Ovary (tissue), 9 donors: ENCODE data around the gene FBXW5. TPM values are rescaled to one million over a fixed set of nuclear protein-coding genes. Genes with fewer than 3 reads are reported as not detected.

Source experiments
- DNase-seq, 5 donors: peaks; one replicate each; pipeline ENCODE4 v3.0.0-alpha.2; 2019 to 2020
- H3K27ac ChIP-seq, 2 donors: fragments of 200-600 bp; one replicate each; pipeline versions ENCODE4 v1.5.1 to v1.8.0; 2019 to 2022
- H3K27me3 ChIP-seq: fragments of 200-600 bp; one replicate; pipeline ENCODE4 v1.8.0; 2022
- H3K36me3 ChIP-seq: fragments of 200-600 bp; sonication (generic); one replicate; pipeline ENCODE4 v1.5.1; 2019
- H3K4me1 ChIP-seq: one replicate; pipeline ENCODE4 v1.8.1; 2013; ENCODE audit warnings: mild to moderate bottlenecking, moderate library complexity; ENCODE audit not compliant: insufficient read depth
- H3K4me3 ChIP-seq: fragments of 200-600 bp; sonication (generic); one replicate; pipeline ENCODE4 v1.5.1; 2017
- H3K9me3 ChIP-seq, 2 donors: fragments of 200-600 bp in 1 of 2; sonication (generic) in 1 of 2; one replicate each; pipeline versions ENCODE4 v1.5.1 to v1.8.1; 2013 to 2019; ENCODE audit warnings: mild to moderate bottlenecking in 1 of 2, moderate library complexity in 1 of 2
- CTCF ChIP-seq, 3 donors: fragments of 450-650 bp in 2 of 3; fragments of 200-600 bp in 1 of 3; IDR thresholded peaks; one replicate each; pipeline versions ENCODE4 v1.5.1 to v1.8.0; 2016 to 2022; ENCODE audit warnings: antibody characterized with exemption in 3 of 3, mild to moderate bottlenecking in 1 of 3
- EP300 ChIP-seq: sonication (generic); formaldehyde crosslinking; IDR thresholded peaks from one replicate; pipeline ENCODE4 v1.6.1; 2017; ENCODE audit warnings: antibody characterized with exemption
- POLR2A ChIP-seq: fragments of 450-650 bp; IDR thresholded peaks from one replicate; pipeline ENCODE4 v1.6.1; 2017; ENCODE audit warnings: antibody characterized with exemption, mild to moderate bottlenecking, moderate library complexity
- WGBS, 3 donors: extraction: QIAGEN DNeasy Blood & Tissue Kit in 1 of 3; methylation state at CpG; one replicate each; pipeline versions ENCODE4 v1.1.5 to v1.1.7; 2013 to 2017; 5-methylcytosine and 5-hydroxymethylcytosine counted together
- intact Hi-C, 4 donors: fragments of 100-400 bp; cut with DNase I; formaldehyde crosslinking; loops; one replicate each; pipeline versions ENCODE4 v1.11.0 to v1.15.1; 2022 to 2023
- polyA plus RNA-seq, 2 donors: library from polyadenylated mRNA; stranded (reverse); fragments of 200-250 nt in 1 of 2; fragments of 350-450 nt in 1 of 2; fragmentation: Illumina TruSeq in 1 of 2; extraction: RNeasy Lipid Tissue Mini Kit (QIAGEN cat#74804) in 1 of 2; gene quantifications; one replicate each; pipeline ENCODE4 v1.2.3, GENCODE V29; 2013 to 2014
- total RNA-seq, 7 donors: library from RNA; depleted of rRNA in 2 of 7; stranded (reverse); fragments of >200 nt in 2 of 7; fragmentation: NEBNext Ultra II Directional in 3 of 7; extraction: Animal tissue kit (Norgen Biotek cat#: 25700) in 3 of 7; gene quantifications; one replicate each; pipeline versions ENCODE4 v1.1.0 to v1.2.4, GENCODE V29; 2016 to 2023
- donor health status: DM: no; HTN: no; CAD: no; lungs with moderate emphysema.
- donor health status: DM: no; HTN: no; CAD: no.
- donor health status: Bipolar disorder and iron deficiency.
- donor health status: DM: yes; HTN: yes; CAD: no.
- donor health status: DM: no; HTN: no; CAD: no.
- donor health status: DM: yes; HTN: yes; CAD: no.

The FBXW5 gene
- total and polyA plus RNA-seq, 9 donors = 2.2 to 75.5 (median 60.5) TPM

GRCh38 chr9:136910901-136911245 lies 33.7 kb downstream of the FBXW5 start:
- intact Hi-C loops = no loop called here
- TF ChIP-seq EP300 (no peak), POLR2A (no peak), CTCF (IDR thresholded peaks at IDR 0.05) (no peak)
- WGBS, 3 donors = 88 to 89% (median 88%) methylated on average over 12 of the region's 12 CpGs
- Histone ChIP-seq H3K9me3 (no peaks in the 10 kb centered on the region), H3K4me3 (no peak overlapping the region), H3K4me1 (no peaks in the 10 kb centered on the region), H3K36me3 (no peaks in the 10 kb centered on the region), H3K27me3 (no peaks in the 10 kb centered on the region), H3K27ac (no peak overlapping the region)
- DNase-seq = no peak

- intact Hi-C loops = no loop called here
- H3K9me3 ChIP-seq = no peaks in the 10 kb centered on the region
- 86 to 95% (median 92%) methylated on average over 12 of the region's 12 CpGs for WGBS, 3 donors
- H3K27ac ChIP-seq = no peak overlapping the region
- no peak for TF ChIP-seq POLR2A
- TF ChIP-seq CTCF (IDR thresholded peaks at IDR 0.05) = no peak
- no peak for TF ChIP-seq EP300
- no peaks in the 10 kb centered on the region for H3K36me3 ChIP-seq
- no peak for DNase-seq
- no peaks in the 10 kb centered on the region for H3K27me3 ChIP-seq
- H3K4me1 ChIP-seq = no peaks in the 10 kb centered on the region
- no peak overlapping the region for H3K4me3 ChIP-seq
Measured at GRCh38 chr9:136910197-136910900, 34.2 kb downstream of the FBXW5 start.

GRCh38 chr9:136907011-136907914 lies 37.3 kb downstream of the FBXW5 start:
- Histone ChIP-seq H3K27me3 (no peaks in the 10 kb centered on the region), H3K27ac (no peak overlapping the region), H3K4me3 (no peak overlapping the region), H3K4me1 (no peaks in the 10 kb centered on the region), H3K9me3 (no peaks in the 10 kb centered on the region), H3K36me3 (no peaks in the 10 kb centered on the region)
- DNase-seq = no peak
- intact Hi-C loops = no loop called here
- TF ChIP-seq EP300 (no peak), POLR2A (no peak), CTCF (IDR thresholded peaks at IDR 0.05) (no peak)
- WGBS, 3 donors = 92 to 95% (median 93%) methylated on average over 29 of the region's 29 CpGs

- DNase-seq = no peak
- H3K4me1 ChIP-seq = peaks cover 4% of the 10 kb centered on the region
- WGBS, 3 donors = 62 to 70% (median 69%) methylated on average over 4 of the region's 4 CpGs
- no peaks in the 10 kb centered on the region for H3K27me3 ChIP-seq
- H3K36me3 ChIP-seq = no peaks in the 10 kb centered on the region
- no peak for TF ChIP-seq CTCF (IDR thresholded peaks at IDR 0.05)
- TF ChIP-seq POLR2A = no peak
- no peak for TF ChIP-seq EP300
- H3K4me3 ChIP-seq = no peak overlapping the region
- H3K9me3 ChIP-seq = no peaks in the 10 kb centered on the region
- no peak overlapping the region for H3K27ac ChIP-seq
- intact Hi-C loops = no loop called here
Measured at GRCh38 chr9:136906266-136906665, 38.3 kb downstream of the FBXW5 start.
